GM18508 (cell line): ENCODE results near the gene GPR39.
"Not testable (repeated sequence)": the region's sequence is repeated elsewhere in the genome, so short reads cannot be mapped to it uniquely, and the experiment has no call there.

Experiments used
- ATAC-seq: cut with Tn5 transposase; IDR thresholded peaks from one replicate; pipeline ENCODE4 v1.9.1; 2021; ENCODE audit warnings: moderate number of reproducible peaks; ENCODE audit not compliant: insufficient read depth, unreplicated experiment

The GPR39 gene

DNA sequence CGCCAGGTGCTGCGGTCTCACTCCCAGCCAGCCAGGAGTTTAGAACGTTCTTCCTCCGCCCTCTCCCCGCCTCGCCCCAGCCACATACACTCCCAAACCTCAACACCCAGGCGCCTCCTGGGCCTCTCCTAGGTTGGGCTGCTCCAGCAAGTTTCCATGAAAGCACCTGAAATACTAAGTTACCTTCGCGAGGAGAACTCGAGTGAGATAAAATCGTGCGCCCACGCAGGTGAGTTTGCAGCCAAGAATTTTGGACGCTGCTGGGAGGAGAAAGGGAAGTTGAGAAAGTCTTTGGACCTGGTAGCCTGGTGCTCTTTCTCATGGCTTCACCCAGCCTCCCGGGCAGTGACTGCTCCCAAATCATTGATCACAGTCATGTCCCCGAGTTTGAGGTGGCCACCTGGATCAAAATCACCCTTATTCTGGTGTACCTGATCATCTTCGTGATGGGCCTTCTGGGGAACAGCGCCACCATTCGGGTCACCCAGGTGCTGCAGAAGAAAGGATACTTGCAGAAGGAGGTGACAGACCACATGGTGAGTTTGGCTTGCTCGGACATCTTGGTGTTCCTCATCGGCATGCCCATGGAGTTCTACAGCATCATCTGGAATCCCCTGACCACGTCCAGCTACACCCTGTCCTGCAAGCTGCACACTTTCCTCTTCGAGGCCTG, at the start of gene GPR39:
GPR39 (plus strand) TSS at position 83 of the 673 bp plus-strand sequence.
- no peak for ATAC-seq

DNA sequence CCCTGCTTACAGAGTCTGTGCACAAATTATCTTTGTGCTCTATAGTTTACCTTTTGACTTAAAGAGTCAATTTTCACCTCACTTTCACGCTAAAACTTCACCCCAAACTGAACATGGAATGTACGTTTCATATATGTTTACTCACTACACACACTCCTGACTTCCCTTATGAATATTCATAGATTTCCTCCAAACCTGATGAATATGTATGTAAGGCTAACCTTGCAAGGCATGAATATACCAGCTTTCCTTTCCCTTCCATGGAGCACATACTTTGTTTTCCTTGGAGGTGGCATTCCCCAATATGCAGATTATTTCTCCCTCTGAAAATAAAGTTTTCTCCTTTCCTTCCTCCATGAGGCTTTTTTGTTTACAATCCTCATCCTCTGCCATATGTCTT, 48.4 kb upstream of the GPR39 start:
- no peak for ATAC-seq

DNA sequence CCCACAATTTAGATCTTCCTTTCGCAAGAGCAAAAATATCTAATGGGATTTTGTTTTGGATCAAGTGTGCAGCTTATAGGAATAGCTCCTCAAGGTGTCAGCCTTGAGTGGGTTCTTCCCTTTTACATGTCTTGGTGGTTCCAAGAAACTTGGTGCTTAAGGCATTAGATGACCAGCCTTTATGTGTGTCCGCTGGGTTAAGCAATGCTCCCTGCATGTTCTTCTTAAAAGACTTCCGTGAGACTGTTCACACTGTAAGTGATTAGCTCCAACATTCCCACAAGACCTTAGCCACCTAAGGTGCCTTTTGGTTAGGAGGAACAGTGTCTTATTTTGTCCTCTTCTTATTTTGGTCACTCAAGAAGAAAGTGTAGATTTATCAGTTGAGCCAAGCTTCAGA, 44.3 kb upstream of the GPR39 start:
- no peak for ATAC-seq

- no peak for ATAC-seq
Observed at GRCh38 chr2:132373391-132374135, 43.0 kb upstream of the GPR39 start.

GRCh38 chr2:132374151-132374550, 42.5 kb upstream of the GPR39 start:
- no peak for ATAC-seq

GRCh38 chr2:132374551-132374950, 42.1 kb upstream of the GPR39 start:
- no peak for ATAC-seq

DNA sequence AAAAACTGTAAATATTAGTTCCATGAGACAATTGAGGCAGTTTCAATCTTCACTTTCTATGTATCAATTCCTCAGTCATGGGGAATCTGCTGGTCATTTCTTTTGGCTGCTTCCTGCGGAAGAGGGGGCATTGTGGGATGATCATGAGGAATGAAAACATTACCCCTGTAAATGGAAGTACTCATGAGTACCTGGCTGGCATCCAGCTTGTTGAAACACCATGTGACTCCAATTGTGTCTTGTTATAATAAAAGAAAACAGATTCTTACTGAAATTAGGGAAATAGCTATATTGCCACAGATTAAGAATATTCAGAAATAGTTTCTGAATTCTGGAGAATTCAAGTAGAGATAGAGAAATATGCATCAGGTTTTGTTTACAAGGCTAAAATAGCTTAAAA, 41.6 kb upstream of the GPR39 start:
- ATAC-seq, result no peak

DNA sequence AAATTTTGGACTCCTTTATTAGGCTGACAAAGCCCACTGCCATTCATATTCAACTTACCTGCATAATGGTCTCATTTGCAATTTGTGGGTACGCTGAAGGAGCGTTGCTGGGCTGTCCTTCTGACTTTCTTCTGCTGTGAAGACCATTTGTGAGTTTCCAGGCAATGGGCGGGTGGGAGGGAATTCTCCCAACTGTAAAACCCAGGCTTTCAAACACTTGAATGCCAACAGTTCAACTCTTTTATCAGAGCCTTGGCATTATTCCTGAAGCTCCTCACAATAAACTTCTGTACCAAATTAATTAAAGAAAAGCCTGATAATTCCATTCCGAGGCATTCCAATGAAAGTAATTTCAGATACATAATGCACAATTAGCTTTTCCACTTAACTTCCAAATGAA, 35.2 kb upstream of the GPR39 start:
- ATAC-seq, result no peak

DNA sequence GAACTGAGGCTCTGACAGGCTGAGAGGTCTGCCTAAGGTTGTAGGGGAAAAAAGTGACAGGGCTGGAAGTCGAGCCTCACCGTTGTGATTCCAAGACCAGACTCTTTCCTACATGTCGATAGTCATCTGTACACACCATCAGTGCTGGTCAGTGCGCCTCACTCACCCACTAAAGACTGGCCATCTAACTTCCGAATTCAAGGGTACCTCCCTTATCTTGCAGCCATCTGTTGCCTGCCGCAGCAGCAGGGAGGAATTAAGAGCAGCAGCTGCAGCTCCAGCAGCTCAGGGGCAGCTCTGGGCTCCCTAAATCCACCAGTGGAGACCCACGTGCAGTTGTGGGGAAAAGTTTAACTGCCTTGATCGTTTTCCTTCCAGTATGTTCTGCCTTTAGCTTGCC, 32.6 kb upstream of the GPR39 start:
- ATAC-seq, result no peak

DNA sequence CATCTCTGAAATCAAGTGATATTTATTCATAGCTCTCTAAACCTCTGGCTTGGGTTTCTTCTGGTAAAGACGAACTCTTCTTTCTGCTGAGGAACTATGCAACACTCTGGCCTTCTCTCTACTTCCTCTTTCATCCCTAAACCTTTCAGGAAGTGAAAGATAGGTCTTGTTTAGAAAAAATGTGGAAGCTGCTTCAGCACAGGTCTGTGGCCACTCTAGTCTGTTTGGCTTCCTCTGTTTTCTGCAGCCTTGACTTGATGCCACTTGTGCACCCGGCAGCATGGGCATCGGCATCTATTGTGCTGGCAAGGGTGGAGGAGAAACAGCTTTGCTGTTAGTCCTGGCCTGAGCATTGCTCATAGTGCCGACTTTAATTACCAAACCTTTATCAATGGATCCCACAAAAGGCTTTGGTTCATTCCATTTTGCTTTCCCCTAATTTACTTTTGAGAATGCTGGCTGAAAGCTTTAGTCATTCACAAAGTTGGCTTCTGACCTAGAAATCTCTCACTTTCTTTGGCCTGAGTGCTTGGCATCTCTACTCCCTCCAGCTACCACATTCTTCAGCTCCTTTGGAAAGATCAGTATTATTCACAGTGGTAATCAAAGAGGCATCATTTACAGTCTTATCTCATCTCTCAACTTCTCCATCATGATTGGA, 32.0 kb upstream of the GPR39 start:
- no peak for ATAC-seq

GRCh38 chr2:132387126-132387525, 29.5 kb upstream of the GPR39 start:
- no peak for ATAC-seq

- ATAC-seq, result no peak
Observed at GRCh38 chr2:132390076-132390475, 26.5 kb upstream of the GPR39 start.

- ATAC-seq, result no peak
Observed at GRCh38 chr2:132391378-132391777, 25.2 kb upstream of the GPR39 start.

DNA sequence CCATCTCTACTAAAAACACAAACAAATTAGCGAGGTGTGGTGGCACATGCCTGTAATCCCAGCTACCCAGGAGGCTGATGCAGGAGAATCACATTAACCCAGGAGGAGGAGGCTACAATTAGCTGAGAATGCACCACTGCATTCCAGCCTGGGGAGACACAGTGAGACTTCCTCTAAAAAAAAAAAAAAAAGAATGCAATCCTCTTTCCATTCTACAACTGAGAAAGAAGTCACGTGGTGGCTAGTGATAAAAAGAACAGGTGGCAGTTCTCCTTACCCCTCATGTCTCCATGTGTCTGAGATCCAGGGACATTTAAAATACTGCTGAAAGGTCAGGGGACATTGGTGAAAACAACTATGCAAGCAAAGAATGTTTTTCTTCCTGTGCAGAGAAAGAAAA, 24.4 kb upstream of the GPR39 start:
- no peak for ATAC-seq

DNA sequence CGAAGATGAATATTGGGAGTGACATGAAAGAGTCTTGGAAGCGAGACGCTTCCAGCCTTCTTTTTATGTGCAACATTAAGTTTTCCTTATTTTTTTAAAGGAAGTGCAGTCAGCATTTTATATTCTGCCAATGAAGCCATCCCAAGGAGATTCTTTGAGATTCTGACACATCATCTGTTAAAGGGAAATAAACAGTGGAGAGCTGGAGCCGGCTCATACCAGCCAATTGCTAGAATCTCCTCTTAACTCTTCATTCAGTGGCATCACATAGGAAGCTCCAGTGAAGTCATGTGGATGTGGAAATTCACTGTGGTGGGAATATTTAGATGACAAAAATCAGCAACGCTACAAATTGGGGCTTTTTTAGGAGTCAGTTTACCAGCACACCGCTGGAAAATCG, 23.7 kb upstream of the GPR39 start:
- no peak for ATAC-seq

DNA sequence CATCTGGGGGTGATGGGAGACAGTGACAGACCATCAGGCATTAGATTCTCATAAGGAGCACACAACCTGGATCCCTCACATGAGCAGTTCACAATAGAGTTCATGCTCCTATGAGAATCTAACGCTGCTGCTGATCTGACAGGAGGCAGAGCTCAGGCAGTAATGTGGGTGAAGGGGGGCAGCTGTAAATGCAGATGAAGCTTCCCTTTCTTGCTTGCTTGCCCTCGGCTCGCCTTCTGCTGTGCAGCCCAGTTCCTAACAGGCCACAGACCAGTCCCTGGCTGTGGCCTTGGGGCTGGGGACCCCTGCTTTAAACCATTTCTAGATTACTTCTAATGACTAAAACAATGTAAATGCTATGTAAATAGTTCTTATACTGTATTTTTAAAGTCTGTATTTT, 19.6 kb upstream of the GPR39 start:
- ATAC-seq, result not testable (repeated sequence)

DNA sequence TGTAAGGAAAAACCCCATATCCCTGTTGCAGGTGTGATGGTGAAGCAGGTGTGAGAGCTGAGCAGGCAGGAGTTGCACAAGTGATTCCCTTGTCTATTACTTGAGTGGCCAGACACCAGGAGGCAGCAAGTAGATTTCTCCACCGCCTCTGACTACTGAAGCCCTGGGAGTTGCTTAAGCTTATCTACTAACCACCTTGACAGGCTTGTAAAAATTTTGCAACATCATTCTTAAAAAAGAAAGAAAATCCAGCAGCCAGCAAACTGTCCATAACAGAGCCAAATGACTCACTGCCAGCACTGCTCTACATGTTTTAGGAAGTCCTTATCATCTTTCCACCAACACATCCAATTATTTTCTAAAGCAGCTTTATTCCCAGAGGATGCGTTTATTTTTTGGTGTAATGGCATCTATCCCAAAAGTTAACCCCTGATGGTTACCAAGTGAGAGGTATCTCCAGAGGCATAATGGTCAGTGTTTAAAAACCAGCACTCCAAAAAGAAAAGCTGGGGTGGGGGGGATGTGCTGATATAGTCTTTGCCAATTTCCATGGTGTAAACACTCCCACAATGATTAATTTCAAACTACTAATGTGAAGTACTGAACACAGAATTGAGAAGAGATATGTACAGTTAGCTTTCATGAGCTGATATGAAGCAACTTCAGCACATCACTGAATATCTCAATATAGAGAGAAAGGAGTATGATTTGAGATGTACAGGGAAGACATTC, 16.3 kb upstream of the GPR39 start:
- no peak for ATAC-seq

DNA sequence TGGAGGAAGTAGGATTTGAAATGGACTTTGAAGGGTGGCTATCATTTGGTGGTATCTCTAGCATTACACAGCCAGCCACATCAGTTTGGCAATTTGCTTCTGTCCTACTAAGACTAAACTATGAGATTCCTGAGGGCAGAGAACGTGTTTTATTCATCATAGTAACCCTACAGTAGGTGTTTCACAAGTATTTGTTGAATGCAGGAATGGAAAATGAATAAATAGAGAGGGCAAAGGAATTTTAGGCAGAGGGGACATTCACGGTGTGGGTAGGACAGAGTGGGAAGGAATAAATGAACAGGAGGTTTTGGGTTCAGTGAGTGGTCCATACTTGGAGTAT, 15.7 kb upstream of the GPR39 start:
- ATAC-seq, result no peak

GRCh38 chr2:132401326-132401725, 15.3 kb upstream of the GPR39 start:
- ATAC-seq, result no peak

DNA sequence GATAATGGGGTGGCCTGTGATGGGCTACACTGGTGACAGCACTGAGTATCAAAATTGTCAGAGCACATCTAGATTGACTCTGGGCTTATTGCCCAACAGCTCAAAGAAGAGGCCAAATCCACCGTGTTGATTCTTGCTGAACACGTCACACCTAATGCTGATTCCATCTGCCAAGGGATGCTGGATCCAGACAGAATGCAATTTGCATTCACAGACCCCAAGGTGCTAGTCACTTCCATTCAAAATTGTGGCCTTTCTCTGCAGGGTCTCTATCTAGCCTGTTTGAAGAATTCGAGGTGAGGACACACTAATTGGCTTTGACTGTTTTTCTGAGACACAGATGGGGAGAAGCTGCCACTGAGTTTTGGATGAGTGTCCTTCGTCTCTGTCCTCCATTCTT, 13.5 kb upstream of the GPR39 start:
- no peak for ATAC-seq

- ATAC-seq, result no peak
Observed at GRCh38 chr2:132404056-132404455, 12.5 kb upstream of the GPR39 start.
